Fibroblast of villous mesenchyme (primary cell): Measurements from ENCODE around the gene KDM6A. TPM values are rescaled to one million over a fixed set of nuclear protein-coding genes. Genes with fewer than 3 reads are reported as not detected.
"Not testable (repeated sequence)": the region's sequence is repeated elsewhere in the genome, so short reads cannot be mapped to it uniquely, and the experiment has no call there.

Source experiments
- DNase-seq: peaks from one replicate; pipeline ENCODE4 v3.0.0-alpha.2; 2010; ENCODE audit warnings: low read depth
- H3K4me3 ChIP-seq: 2 replicates; pipeline ENCODE4 v1.5.1; 2011; ENCODE audit warnings: low read depth, mild to moderate bottlenecking, low read length
- CTCF ChIP-seq: IDR thresholded peaks from 2 replicates; pipeline ENCODE4 v1.5.1; 2012; ENCODE audit warnings: low read depth, mild to moderate bottlenecking, low read length; ENCODE audit not compliant: insufficient read depth
- total RNA-seq: library from RNA; depleted of rRNA; stranded (reverse); fragments of >200 nt; gene quantifications from 2 replicates; pipeline ENCODE4 v1.2.3, GENCODE V29; 2012

The KDM6A gene
- total RNA-seq, 1 donor = 27.6 TPM

DNA sequence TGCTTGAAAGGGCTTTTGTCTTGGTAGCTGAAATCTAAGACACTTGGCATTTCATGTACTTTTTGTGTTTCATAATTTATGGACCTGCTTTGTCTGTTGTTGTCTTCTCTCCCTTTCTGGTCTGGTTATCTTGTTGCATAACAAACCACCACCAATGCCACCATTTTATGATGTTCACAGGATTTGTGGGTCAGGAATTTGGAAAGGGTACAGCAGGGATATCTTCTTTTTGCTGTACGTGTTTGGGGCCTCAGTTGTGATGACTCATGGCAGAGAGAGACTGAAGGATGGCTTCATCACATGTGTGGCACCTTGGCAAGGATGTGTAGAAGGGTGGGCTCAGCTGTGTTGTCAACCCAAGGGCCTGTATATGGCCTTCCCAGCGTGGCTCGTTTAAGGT, 35.2 kb downstream of the KDM6A start:
- H3K4me3 ChIP-seq = no peak overlapping the region
- DNase-seq = peak; percentile 41
- no peak for TF ChIP-seq CTCF

GRCh38 chrX:44908827-44909226, 35.8 kb downstream of the KDM6A start:
- no peak overlapping the region for H3K4me3 ChIP-seq
- DNase-seq = no peak
- TF ChIP-seq CTCF = no peak

GRCh38 chrX:44910508-44910907, 37.5 kb downstream of the KDM6A start:
- H3K4me3 ChIP-seq, DNase-seq: not testable (repeated sequence)

- H3K4me3 ChIP-seq, DNase-seq: not testable (repeated sequence)
These were observed 38.1 kb downstream of the KDM6A start for GRCh38 chrX:44911074-44911600.

GRCh38 chrX:44913656-44914531, 40.9 kb downstream of the KDM6A start:
- no peak for TF ChIP-seq CTCF
- DNase-seq = no peak
- H3K4me3 ChIP-seq = no peak overlapping the region

DNA sequence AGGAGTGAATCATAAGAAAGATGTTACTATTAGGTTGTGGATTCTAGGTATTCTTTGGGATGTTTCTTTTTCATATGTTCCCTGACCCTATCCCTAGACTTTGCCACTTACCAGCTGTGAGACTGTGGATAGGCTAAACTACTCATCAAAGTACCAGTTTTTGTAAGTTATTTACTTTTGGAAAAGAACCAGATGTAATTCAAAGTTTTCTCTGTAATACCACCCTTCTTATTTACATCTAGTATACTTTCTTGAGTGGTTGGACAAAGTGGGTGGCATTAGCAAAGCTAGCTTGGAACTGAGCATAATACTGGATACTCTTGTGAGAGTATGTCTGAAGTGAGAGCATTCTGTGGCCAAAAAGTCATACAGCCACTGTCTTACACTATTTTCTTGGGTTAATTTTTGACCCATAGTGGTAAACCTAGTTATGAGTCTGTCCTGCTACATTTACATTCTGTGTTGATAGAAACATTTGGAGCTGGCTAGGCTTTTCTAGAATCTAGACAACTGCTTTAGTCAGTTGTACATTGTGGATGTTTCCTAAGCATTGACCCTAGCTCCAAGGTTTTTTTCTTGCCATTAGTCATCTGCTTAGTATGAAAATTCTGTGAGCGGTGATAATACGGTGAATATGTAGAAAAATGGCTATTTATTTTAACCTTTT, 41.7 kb downstream of the KDM6A start:
- no peak for TF ChIP-seq CTCF
- peak; percentile 44 for DNase-seq
- peak overlapping the region; percentile 48 for H3K4me3 ChIP-seq

DNA sequence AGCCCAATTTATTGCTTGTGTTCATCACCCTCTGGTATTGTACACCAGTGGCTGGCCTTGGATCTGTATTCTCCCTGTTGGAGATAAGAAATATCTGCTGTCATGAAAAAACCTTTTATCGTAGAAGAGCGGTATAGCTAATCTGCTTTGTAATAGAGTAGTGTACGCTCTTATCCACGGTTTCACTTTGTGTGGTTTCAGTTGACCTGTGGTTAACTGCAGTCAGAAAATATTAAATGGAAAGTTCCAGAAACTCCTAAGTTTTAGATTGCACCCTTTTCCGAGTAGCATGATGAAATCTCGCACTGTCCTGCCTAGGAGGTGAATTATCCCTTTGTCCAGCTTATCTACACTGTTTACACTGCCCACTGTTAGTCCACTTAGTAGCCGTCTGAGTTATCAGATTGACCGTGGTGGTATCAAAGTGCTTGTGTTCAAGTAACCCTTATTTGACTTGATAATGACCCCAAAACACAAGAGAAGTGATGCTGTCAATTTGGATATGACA, 42.4 kb downstream of the KDM6A start:
- TF ChIP-seq CTCF = no peak
- peak overlapping the region; percentile 48 for H3K4me3 ChIP-seq
- peak; percentile 73 for DNase-seq
